ENCODE data around the gene ST6GALNAC4.
A peak's percentile ranks its signal among the peaks of the same experiment; 100 is the strongest.

The ST6GALNAC4 gene

DNA sequence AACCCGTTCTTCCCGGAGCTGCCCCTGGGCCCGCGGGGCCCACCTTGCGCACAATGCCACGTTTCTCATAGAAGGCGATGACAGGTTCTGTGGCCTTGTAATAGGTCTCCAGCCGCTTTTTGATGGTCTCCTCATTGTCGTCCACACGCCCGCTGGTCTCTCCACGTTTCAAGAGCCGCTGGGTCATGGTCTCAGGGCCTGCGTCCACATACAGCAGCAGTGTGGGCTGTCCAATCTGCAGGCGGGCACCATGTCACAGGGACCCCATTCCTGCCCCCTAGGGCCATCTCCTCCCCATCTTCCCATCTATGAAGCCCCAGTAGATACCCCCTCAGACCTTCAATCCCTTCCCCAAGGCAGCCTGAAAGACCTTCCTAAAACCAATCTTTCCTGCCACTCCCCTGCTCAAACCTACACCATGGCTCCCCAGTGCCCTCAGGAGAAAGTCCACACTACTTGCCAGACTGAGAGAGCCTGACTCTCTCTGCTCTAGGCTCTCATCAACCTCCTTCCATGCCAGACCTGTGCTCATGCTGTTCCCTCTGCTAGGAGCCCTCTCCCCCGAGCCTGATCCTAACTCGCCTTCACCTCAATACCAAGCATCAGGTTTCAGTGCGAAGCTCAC, 48.5 kb downstream of the ST6GALNAC4 start:
- DNase-seq, result no peak

DNA sequence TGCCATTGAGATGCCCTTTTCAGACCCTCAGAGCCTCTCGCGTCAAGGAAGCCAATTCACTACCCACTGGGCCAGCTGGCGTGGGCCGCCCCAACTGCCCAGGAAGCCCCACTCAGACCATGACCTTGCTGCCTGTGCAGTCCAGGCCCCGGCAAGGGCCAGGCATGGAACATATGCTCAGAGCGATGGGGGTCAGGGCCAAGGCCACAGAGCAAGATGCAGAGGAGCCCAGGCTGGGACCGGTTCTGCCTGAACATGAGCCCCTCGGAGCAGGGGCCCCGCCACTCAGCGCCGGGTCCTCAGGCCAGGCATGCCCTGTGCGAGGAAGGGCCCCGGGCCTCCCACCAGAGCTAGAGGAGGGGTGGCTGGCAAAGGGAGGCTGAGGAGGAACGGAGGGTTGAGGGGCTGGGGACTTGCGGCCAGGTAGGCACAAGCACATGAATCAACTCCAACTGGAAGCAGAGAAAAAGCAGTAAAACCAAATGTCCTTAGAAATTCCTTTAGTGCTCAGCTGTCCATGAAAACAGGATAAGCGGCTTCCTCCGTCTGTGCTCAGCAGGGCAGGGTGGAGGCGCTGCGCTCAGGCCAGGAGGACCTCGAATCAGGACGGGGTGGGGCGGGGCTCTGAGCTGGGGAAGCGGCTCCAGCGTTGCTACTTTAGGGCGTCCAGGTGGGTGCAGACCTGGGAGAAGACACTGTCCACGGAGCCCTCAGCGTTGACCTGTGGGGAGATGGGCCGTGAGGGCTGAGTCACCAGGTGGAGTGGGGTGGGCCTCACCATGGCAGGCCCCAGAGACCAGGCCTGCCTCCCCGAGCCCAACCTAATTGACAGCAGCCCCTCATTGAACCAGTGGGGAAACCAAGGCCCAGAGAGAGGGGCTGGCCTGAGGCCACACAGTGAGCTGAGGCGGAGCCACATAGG, 49.2 kb downstream of the ST6GALNAC4 start:
- DNase-seq, result no peak

DNA sequence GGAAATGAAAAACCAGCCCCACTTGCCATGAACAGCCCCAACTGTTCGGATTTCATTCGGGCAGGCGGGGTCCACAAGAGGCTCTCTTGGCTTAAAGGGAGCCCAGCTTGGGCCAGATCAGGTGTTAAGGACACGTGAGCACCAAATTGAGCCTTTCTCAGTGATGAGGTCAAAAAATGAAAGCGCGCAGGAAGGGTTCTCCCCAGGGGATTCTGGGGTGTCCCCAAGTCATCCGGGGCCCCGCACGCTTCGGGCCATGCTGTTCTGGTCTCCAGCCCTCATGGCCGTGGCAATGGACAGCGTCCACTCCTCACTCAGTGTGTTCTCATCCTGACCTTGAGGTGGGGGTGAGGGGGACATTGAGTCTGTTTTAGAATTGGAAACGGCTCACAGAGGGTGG, 50.3 kb downstream of the ST6GALNAC4 start:
- DNase-seq, result no peak

DNA sequence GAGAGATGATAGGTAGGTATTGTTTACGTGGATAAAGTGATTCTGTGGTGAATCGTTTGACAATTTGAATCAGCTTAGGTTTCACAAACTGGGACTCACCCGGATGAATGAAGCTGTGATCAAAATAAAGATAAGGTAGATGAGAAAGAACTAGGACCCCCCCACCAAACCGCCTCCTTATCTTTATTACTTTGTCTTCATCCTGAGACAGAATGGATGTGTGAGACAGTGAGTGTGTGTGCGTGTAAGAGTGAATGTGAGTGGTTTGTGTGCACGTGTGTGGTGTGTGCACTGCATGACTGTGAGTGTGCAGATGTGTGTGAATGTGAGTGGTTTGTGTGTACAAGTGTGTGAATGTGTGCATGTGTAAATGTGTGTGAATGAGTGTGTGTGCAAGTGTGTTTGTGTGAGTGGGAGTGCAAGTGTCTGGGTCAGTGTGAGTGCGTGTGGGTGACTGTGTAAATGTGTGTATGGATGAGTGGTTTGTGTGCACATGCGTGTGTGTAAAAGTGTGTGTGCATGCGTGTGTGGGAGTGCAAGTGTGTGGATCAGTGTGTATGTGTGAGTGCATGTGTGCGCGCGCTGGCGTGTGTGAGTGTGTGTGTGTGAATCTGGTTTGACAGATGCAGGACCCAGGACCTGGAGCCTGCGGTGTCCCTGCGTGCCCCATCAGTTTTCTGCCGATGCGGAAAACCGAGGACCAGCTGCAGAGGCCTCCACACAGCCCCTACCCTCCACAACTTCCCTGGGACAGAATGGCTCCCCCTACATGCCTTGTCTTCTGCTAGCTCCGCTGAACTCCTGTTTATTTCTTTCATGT, 51.0 kb downstream of the ST6GALNAC4 start:
- DNase-seq, result no peak

GRCh38 chr9:127863191-127863621, 53.6 kb downstream of the ST6GALNAC4 start:
- DNase-seq, result no peak

DNA sequence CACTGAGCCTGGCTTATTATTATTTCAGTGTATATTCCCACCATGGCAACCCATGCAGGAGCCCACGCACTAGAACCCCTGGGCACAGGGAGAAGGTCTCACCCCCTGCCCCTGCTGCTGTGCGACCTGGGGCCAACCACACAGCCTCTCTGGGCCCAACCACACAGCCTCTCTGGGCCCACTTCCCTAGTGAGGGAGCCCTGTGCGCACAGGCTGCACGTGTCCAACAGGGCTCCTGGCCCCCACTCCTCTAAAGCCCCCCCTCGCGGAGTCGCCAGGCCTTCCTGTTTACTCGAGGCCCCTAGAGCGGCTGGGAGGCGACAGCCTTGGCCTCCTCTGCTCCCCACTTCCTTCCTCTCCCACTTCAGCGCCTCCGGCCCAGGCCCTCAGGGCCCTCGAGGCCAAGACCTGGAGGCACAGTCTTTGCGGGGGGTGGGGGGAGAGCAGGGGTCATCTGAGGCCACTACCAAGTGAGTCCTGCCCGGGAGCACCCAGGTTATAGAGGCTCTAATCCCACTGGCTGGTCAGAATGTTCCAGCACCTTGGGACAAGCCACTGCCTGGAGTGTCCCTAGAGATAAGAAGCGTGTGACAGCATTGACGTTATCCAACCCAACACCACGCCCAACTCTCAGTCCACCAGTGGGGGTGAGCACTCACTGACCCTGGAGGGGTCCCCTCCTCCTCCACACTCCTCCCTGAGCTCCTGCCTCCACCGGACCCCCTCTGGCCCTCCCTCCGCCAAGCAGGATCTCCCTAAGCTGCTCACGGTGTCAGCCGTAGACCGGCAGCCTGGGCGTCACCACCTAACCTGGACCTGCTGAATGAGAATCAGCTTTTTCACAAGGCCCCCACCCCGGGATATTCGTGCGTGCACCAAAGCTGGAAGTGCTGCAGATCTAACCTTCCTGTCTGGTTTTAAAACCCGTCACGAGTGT, 54.5 kb downstream of the ST6GALNAC4 start:
- DNase-seq, result no peak

DNA sequence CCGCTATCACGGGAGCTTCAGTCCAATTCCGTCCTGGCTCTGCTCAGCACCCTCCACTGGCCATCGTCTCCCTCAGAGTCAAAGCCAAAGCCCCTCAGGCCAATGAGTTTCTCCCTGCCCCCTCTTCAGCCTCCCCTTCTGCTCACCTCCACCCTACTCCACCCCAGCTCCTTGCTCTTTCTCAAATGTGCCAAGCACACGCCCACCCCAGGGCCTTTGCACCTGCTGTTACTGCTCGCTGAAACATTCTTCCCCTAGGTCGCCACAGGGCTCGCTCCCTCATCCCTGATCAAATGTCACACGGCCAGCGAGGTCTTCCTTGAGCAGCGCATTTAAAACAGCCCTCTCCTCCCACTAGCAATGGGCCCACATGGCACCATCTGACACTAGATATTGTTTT, 56.1 kb downstream of the ST6GALNAC4 start:
- no peak for DNase-seq

DNA sequence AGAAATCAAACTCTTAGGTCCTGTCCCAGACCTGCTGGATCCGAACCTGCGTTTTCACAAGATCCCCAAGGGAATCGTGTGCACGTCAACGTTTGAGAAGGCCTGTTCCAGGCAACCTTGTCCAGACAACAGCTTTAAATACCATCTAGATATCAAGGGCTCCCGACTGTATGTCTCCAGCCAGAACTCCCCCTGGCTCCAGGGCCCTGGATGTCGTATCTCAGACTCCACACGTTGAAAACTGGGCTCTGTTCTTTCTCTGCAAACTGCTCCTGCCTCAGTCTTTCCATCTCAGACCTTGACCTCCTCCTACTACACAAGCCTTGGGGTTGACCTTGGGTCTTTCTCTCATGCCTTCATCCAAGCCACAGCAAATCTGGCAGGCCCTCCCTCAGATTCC, 56.6 kb downstream of the ST6GALNAC4 start:
- DNase-seq, result no peak

DNA sequence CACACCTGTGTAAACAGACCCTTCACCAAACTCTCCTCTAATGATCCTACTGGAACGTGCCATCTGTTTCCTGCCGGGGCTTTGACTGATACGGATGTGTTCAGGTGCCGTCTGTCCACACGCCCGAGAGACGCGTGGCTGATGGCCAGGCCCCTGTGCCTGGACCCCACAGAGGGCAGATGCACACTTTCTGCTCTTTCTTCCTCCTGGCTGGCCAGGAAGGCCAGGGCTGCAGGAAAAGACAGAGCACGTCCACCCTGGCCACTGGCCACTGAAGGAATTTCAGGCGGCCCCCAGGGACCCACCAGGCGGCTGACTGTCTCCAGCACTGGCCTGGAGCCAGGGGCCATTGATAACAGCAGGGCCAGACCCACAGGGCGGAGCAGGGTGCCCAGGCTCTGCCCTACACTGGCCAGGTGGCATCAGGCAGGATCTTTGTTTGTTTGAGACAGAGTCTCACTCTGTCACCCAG, 58.8 kb downstream of the ST6GALNAC4 start:
- DNase-seq, result peak; percentile 36 to 61

Measured in NCI-H2081 (cell line).